GM04503 (cell line): ENCODE results near the gene IRF7.
"Not testable (repeated sequence)": the region's sequence is repeated elsewhere in the genome, so short reads cannot be mapped to it uniquely, and the experiment has no call there.

Source experiments
- DNase-seq: peaks from one replicate; pipeline ENCODE4 v3.0.0-alpha.2; 2012; ENCODE audit warnings: low read depth

IRF7 gene

GRCh38 chr11:615504-616319 lies at the start of gene IRF7:
TSS of gene IRF7 (minus strand) at chr11:615950. CDS start at chr11:615364, 586 bp downstream.
- DNase-seq: peak; percentile 54

- DNase-seq: peak; percentile 5
Observed at GRCh38 chr11:665062-665703, 49.4 kb upstream of the IRF7 start.

- no peak for DNase-seq
Observed at GRCh38 chr11:662689-663274, 47.0 kb upstream of the IRF7 start.

- no peak for DNase-seq
Observed at GRCh38 chr11:660681-661444, 45.1 kb upstream of the IRF7 start.

GRCh38 chr11:660281-660680 lies 44.5 kb upstream of the IRF7 start:
- DNase-seq: no peak

GRCh38 chr11:659532-660085 lies 43.9 kb upstream of the IRF7 start:
- no peak for DNase-seq

GRCh38 chr11:657691-658126 lies 42.0 kb upstream of the IRF7 start:
- no peak for DNase-seq

- DNase-seq: no peak
Observed at GRCh38 chr11:656866-657265, 41.1 kb upstream of the IRF7 start.

- DNase-seq: no peak
Observed at GRCh38 chr11:656426-656825, 40.7 kb upstream of the IRF7 start.

- DNase-seq: no peak
Observed at GRCh38 chr11:655036-655726, 39.4 kb upstream of the IRF7 start.

GRCh38 chr11:654444-654843 lies 38.7 kb upstream of the IRF7 start:
- DNase-seq: not testable (repeated sequence)

- no peak for DNase-seq
Observed at GRCh38 chr11:653837-654236, 38.1 kb upstream of the IRF7 start.

GRCh38 chr11:653136-653535 lies 37.4 kb upstream of the IRF7 start:
- DNase-seq: not testable (repeated sequence)

- no peak for DNase-seq
Observed at GRCh38 chr11:650482-650881, 34.7 kb upstream of the IRF7 start.

- DNase-seq: not testable (repeated sequence)
Observed at GRCh38 chr11:647672-648158, 32.0 kb upstream of the IRF7 start.

GRCh38 chr11:646214-646613 lies 30.5 kb upstream of the IRF7 start:
- DNase-seq: no peak

- no peak for DNase-seq
Observed at GRCh38 chr11:645536-645935, 29.8 kb upstream of the IRF7 start.

GRCh38 chr11:643849-644738 lies 28.3 kb upstream of the IRF7 start:
- no peak for DNase-seq

- DNase-seq: no peak
Observed at GRCh38 chr11:643366-643765, 27.6 kb upstream of the IRF7 start.

- no peak for DNase-seq
Observed at GRCh38 chr11:641806-642370, 26.1 kb upstream of the IRF7 start.
